Peyer's patch (tissue), 4 donors: Measurements from ENCODE around the gene FRMD1.

Experiments
- CTCF ChIP-seq, 6 experiments: fragments of 450-650 bp in 4 of 6; fragments of 200-600 bp in 2 of 6; sonication (generic) in 1 of 6; IDR thresholded peaks; one replicate each; pipeline ENCODE4 v1.5.1; 2017 to 2019; ENCODE audit warnings: antibody characterized with exemption in 6 of 6, mild to moderate bottlenecking in 3 of 6, moderate library complexity in 1 of 6
- POLR2A ChIP-seq, 2 donors: fragments of 450-650 bp; IDR thresholded peaks; one replicate each; pipeline ENCODE4 v1.5.1; 2017; ENCODE audit warnings: antibody characterized with exemption in 2 of 2, mild to moderate bottlenecking in 2 of 2, moderate library complexity in 2 of 2

GRCh38 chr6:168102315-168102985 lies 23.4 kb upstream of the FRMD1 start:
- TF ChIP-seq CTCF (IDR thresholded peaks at IDR 0.05) (no peak), POLR2A (IDR thresholded peaks at IDR 0.05) (no peak)
